IPS-NIHi7 (cell line): ENCODE measurements around the gene GPC2.
"Not testable (repeated sequence)": the region's sequence is repeated elsewhere in the genome, so short reads cannot be mapped to it uniquely, and the experiment has no call there.

Source experiments
- DNase-seq: peaks from one replicate; pipeline ENCODE4 v3.0.0; 2012; ENCODE audit warnings: mixed read lengths; ENCODE audit errors: extremely low spot score

Gene GPC2

GRCh38 chr7:100204454-100204853, 27.3 kb upstream of the GPC2 start:
- DNase-seq = no peak

GRCh38 chr7:100200693-100201092, 23.5 kb upstream of the GPC2 start:
- DNase-seq = no peak

- DNase-seq = no peak
Measured at GRCh38 chr7:100198266-100198665, 21.1 kb upstream of the GPC2 start.

GRCh38 chr7:100195901-100196322, 18.7 kb upstream of the GPC2 start:
- not testable (repeated sequence) for DNase-seq

GRCh38 chr7:100195222-100195621, 18.0 kb upstream of the GPC2 start:
- no peak for DNase-seq

- no peak for DNase-seq
Measured at GRCh38 chr7:100192969-100193368, 15.8 kb upstream of the GPC2 start.

- DNase-seq = not testable (repeated sequence)
Measured at GRCh38 chr7:100192281-100192862, 15.2 kb upstream of the GPC2 start.

GRCh38 chr7:100191775-100192174, 14.6 kb upstream of the GPC2 start:
- no peak for DNase-seq

- no peak for DNase-seq
Measured at GRCh38 chr7:100190048-100190711, 13.0 kb upstream of the GPC2 start.

GRCh38 chr7:100189061-100189460, 11.9 kb upstream of the GPC2 start:
- no peak for DNase-seq

GRCh38 chr7:100185726-100186125, 8.5 kb upstream of the GPC2 start:
- DNase-seq = no peak

GRCh38 chr7:100183090-100183489, 5.9 kb upstream of the GPC2 start:
- DNase-seq = not testable (repeated sequence)

- DNase-seq = not testable (repeated sequence)
Measured at GRCh38 chr7:100182616-100183015, 5.4 kb upstream of the GPC2 start.

- not testable (repeated sequence) for DNase-seq
Measured at GRCh38 chr7:100180084-100180483, 2.9 kb upstream of the GPC2 start.

- no peak for DNase-seq
Measured at GRCh38 chr7:100176096-100177044, 811 bp downstream of the GPC2 start.

GRCh38 chr7:100175296-100175935, 1.8 kb downstream of the GPC2 start:
- no peak for DNase-seq

- DNase-seq = no peak
Measured at GRCh38 chr7:100174582-100174981, 2.6 kb downstream of the GPC2 start.

GRCh38 chr7:100173806-100174495, 3.2 kb downstream of the GPC2 start:
- no peak for DNase-seq

GRCh38 chr7:100171840-100172239, 5.3 kb downstream of the GPC2 start:
- no peak for DNase-seq

- peak; percentile 63 for DNase-seq
Measured at GRCh38 chr7:100171087-100171681, 6.0 kb downstream of the GPC2 start.
